Activated CD8-positive, alpha-beta T cell treated with anti-CD3 and anti-CD28 coated beads for 36 hours (primary cell): ENCODE results near the gene CYB5A. TPM values are rescaled to one million over a fixed set of nuclear protein-coding genes. Genes with fewer than 3 reads are reported as not detected.

ENCODE experiments used
- ATAC-seq: fragments of 200-7000 bp; cut with Tn5 transposase; one replicate; pipeline ENCODE4 v1.10.0; 2021; ENCODE audit warnings: mild to moderate bottlenecking, moderate library complexity
- CTCF ChIA-PET: fragments of 350-600 bp; sonication (Branson Sonifier 250); formaldehyde crosslinking; loops from one replicate; lab custom pipeline; 2021; ENCODE audit warnings: antibody characterized with exemption; lab: Charles Lee
- POLR2A ChIA-PET: fragments of 350-600 bp; sonication (Branson Sonifier 250); formaldehyde crosslinking; loops from one replicate; lab custom pipeline; 2021; ENCODE audit warnings: antibody characterized with exemption; lab: Charles Lee
- DNase-seq: peaks from one replicate; pipeline ENCODE4 v3.0.0-alpha.2; 2020
- H3K27ac Mint-ChIP-seq: one replicate; pipeline ENCODE4 v1.8.0; 2021; ENCODE audit warnings: mild to moderate bottlenecking, mixed read lengths
- H3K27me3 Mint-ChIP-seq: one replicate; pipeline ENCODE4 v1.8.0; 2021; ENCODE audit warnings: mixed read lengths
- H3K36me3 Mint-ChIP-seq: one replicate; pipeline ENCODE4 v1.8.0; 2021; ENCODE audit warnings: low read depth, mixed read lengths
- H3K4me1 Mint-ChIP-seq: one replicate; pipeline ENCODE4 v1.8.0; 2021; ENCODE audit warnings: low read depth, mixed read lengths
- H3K4me3 Mint-ChIP-seq: one replicate; pipeline ENCODE4 v1.8.0; 2021; ENCODE audit warnings: mild to moderate bottlenecking, moderate library complexity, mixed read lengths
- H3K9me3 Mint-ChIP-seq: one replicate; pipeline ENCODE4 v1.8.0; 2021; ENCODE audit warnings: mixed read lengths
- intact Hi-C: fragments of 100-400 bp; cut with micrococcal nuclease; formaldehyde crosslinking; loops from one replicate; pipeline ENCODE4 v1.10.0; 2022
- total RNA-seq, 2 experiments: library from RNA; stranded (reverse); gene quantifications; one replicate each; pipeline ENCODE4 v1.2.3, GENCODE V29; 2021
- TF ChIP-seq, protein P1 (sequence below): fragments of 200-600 bp; IDR thresholded peaks from one replicate; pipeline ENCODE4 v1.8.0; 2022; ENCODE audit warnings: antibody characterized with exemption, mild to moderate bottlenecking

The CYB5A gene
- total RNA-seq, 2 experiments from 2014 or later = 60.2 to 62.4 TPM

DNA sequence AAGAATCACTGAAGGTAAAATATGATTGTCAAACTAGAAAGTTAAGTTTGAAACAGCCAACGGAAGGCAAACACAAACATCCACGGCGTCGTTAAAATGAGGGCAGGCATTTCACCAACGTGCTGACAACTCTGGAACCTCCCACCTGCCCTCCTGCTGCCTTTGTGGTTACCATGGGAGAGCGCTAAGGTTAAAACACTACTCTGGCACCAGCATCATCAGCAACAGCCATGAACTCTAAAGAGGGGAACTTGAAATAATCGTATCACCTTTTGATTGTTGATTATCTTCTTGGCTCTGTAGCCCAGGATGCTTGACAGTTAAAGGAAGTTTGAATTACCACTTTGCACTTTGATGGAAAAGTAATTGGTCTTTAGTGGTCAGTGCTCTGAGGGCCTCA is 34.7 kb downstream of the CYB5A start:
- no peak overlapping the region for H3K27ac Mint-ChIP-seq
- ChIA-PET POLR2A (no interaction called here), CTCF (no interaction called here)
- peaks cover 10% of the 10 kb centered on the region for H3K36me3 Mint-ChIP-seq
- DNase-seq (no peak), ATAC-seq (no peak)
- H3K4me1 Mint-ChIP-seq = peaks cover 3% of the 10 kb centered on the region
- no peaks in the 10 kb centered on the region for H3K9me3 Mint-ChIP-seq
- no peak overlapping the region for H3K4me3 Mint-ChIP-seq
- TF ChIP-seq, protein P1, sequence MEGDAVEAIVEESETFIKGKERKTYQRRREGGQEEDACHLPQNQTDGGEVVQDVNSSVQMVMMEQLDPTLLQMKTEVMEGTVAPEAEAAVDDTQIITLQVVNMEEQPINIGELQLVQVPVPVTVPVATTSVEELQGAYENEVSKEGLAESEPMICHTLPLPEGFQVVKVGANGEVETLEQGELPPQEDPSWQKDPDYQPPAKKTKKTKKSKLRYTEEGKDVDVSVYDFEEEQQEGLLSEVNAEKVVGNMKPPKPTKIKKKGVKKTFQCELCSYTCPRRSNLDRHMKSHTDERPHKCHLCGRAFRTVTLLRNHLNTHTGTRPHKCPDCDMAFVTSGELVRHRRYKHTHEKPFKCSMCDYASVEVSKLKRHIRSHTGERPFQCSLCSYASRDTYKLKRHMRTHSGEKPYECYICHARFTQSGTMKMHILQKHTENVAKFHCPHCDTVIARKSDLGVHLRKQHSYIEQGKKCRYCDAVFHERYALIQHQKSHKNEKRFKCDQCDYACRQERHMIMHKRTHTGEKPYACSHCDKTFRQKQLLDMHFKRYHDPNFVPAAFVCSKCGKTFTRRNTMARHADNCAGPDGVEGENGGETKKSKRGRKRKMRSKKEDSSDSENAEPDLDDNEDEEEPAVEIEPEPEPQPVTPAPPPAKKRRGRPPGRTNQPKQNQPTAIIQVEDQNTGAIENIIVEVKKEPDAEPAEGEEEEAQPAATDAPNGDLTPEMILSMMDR = no peak
- intact Hi-C loops = no loop called here
- no peaks in the 10 kb centered on the region for H3K27me3 Mint-ChIP-seq

DNA sequence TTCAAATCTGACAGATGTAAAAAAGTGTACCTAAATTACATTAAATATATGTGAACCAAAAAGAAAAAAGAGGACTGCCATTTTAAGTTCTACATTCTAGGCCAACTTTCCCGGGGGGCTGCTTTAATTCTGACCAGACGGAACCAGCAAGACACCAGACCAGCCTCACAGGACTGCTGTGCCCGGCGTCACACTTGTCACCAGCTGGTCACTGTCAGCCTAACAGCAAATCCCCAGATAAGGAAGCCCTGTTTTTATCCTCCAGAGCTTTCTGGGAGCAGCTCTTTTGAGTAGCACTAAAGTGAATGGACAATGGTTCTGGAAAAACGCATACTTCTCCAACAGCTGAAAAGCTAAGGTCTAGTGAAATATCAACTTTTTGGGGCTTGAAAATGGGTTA is 35.6 kb downstream of the CYB5A start:
- CTCF ChIA-PET = no interaction called here
- peaks cover 6% of the 10 kb centered on the region for H3K36me3 Mint-ChIP-seq

DNA sequence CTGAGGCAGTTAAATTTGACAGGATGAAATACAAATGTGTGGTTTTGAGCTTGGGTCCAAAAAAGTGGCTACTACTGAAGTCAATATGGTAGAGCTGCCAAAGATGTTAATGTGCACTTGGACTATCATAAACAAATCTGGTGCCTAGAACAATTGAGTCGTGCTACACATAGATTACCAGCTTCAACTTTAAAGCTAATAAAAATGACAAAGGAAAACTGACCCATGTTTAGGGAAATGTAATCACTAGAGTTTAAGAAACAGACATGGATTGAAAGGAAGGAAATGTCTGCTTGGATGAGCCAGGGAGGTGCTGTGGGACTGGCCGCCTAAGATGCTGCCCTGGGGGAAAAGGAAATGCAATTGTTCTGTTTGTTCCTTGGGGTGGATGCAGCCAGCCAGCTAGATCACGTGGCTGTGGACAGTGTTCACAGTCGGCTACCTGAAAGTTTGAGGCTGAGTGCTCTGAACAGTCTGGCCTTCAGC is 36.6 kb downstream of the CYB5A start:
- Mint-ChIP-seq H3K4me1 (peaks cover 8% of the 10 kb centered on the region), H3K27ac (peak overlapping the region; percentile 49), H3K36me3 (peaks cover 7% of the 10 kb centered on the region), H3K9me3 (no peaks in the 10 kb centered on the region), H3K4me3 (no peak overlapping the region), H3K27me3 (no peaks in the 10 kb centered on the region)
- ATAC-seq = no peak
- intact Hi-C loops = no loop called here
- TF ChIP-seq, protein P1 = no peak
- ChIA-PET CTCF (no interaction called here), POLR2A (no interaction called here)
- DNase-seq = no peak

More for the DNA sequence above, 35.6 kb downstream of the CYB5A start:
- intact Hi-C loops = no loop called here
- Mint-ChIP-seq H3K4me3 (no peak overlapping the region), H3K27ac (no peak overlapping the region), H3K9me3 (no peaks in the 10 kb centered on the region), H3K27me3 (no peaks in the 10 kb centered on the region), H3K4me1 (peaks cover 8% of the 10 kb centered on the region)
- ATAC-seq (no peak), DNase-seq (no peak)
- TF ChIP-seq, protein P1 = no peak
- POLR2A ChIA-PET = no interaction called here

DNA sequence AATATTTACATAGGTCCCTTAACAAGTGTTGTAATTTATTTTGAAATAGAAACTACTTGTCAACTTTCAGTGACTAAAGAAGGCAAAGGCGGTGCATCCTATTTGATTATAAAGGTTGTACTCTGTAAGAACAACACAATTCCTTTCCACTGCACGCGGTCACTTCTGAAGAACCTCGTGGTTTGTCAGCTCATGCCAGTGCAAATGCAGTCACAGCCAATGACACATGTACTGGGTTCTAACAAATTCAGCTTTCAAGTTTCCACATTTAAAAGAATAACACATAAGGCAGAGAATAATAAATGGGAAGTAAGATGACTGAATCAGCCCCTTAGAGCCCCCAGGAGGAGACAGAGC is 39.7 kb downstream of the CYB5A start:
- TF ChIP-seq, protein P1 = no peak
- H3K27me3 Mint-ChIP-seq = no peaks in the 10 kb centered on the region
- no peaks in the 10 kb centered on the region for H3K9me3 Mint-ChIP-seq
- DNase-seq (peak; percentile 43), ATAC-seq (peak; percentile 58)
- peak overlapping the region; percentile 60 for H3K27ac Mint-ChIP-seq
- H3K4me1 Mint-ChIP-seq = peaks cover 8% of the 10 kb centered on the region
- CTCF ChIA-PET = interaction anchor here (1.0 to 1.3 kb wide), 3 partner anchors 11 to 300 kb away, joined by 3 to 6 read pairs (median 5); no protein-coding TSS in a partner anchor
- POLR2A ChIA-PET = no interaction called here
- no peak overlapping the region for H3K4me3 Mint-ChIP-seq
- intact Hi-C loops = no loop called here
- H3K36me3 Mint-ChIP-seq = peaks cover 10% of the 10 kb centered on the region

DNA sequence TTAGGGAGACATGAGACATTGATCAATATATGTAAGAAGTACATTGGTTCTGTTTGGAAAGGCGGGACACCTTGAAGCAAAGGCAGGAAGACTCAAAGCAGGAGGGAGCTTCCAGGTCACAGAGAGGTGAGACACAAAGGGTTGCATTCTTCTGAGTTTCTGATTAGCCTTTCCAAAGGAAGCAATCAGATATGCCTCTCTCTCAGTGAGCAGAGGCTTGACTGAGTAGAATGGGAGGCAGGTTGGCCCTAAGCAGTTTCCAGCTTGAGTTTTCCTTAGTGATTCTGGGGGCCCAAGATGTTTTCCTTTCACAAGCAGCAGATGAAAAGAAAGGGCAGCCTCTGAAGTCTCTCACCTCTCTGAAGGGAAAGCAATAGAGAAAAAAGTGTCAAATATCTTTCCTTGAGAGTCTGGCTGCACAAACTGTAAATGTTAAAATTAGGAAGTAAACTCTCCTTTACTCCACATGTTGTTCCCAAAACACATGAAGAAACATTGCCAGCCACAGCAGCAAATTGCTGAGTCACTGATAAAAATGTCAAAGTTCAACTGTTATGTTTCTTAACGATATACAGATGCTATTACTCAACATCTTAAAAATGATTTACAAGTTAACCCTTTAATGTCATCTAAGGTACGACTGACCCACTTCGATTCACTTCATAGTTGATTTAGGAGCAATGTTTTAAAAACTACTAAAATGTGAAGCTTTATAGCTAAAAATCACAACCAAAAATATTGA is 40.3 kb downstream of the CYB5A start:
- intact Hi-C loops = no loop called here
- DNase-seq (no peak), ATAC-seq (no peak)
- POLR2A ChIA-PET = interaction anchor here (2.2 kb wide), 1 partner anchor 19 kb away, joined by 8 read pairs; no protein-coding TSS in a partner anchor
- peaks cover 10% of the 10 kb centered on the region for H3K36me3 Mint-ChIP-seq
- H3K4me1 Mint-ChIP-seq = peaks cover 8% of the 10 kb centered on the region
- no peaks in the 10 kb centered on the region for H3K27me3 Mint-ChIP-seq
- no peaks in the 10 kb centered on the region for H3K9me3 Mint-ChIP-seq
- peak overlapping the region; percentile 60 for H3K27ac Mint-ChIP-seq
- CTCF ChIA-PET = interaction anchor here (1.0 to 1.3 kb wide), 3 partner anchors 11 to 300 kb away, joined by 3 to 6 read pairs (median 5); no protein-coding TSS in a partner anchor
- TF ChIP-seq, protein P1 = no peak
- no peak overlapping the region for H3K4me3 Mint-ChIP-seq
